GM19025 (cell line): ENCODE results near the gene OBSCN.
"Not testable (repeated sequence)": the region's sequence is repeated elsewhere in the genome, so short reads cannot be mapped to it uniquely, and the experiment has no call there.

Experiments used
- ATAC-seq: cut with Tn5 transposase; IDR thresholded peaks from one replicate; pipeline ENCODE4 v1.9.1; 2021; ENCODE audit warnings: mild to moderate bottlenecking, low read depth, moderate library complexity; ENCODE audit not compliant: unreplicated experiment

The OBSCN gene

GRCh38 chr1:228169345-228169744, 38.5 kb upstream of the OBSCN start:
- no peak for ATAC-seq

- ATAC-seq, result no peak
Observed at GRCh38 chr1:228170666-228171065, 37.2 kb upstream of the OBSCN start.

DNA sequence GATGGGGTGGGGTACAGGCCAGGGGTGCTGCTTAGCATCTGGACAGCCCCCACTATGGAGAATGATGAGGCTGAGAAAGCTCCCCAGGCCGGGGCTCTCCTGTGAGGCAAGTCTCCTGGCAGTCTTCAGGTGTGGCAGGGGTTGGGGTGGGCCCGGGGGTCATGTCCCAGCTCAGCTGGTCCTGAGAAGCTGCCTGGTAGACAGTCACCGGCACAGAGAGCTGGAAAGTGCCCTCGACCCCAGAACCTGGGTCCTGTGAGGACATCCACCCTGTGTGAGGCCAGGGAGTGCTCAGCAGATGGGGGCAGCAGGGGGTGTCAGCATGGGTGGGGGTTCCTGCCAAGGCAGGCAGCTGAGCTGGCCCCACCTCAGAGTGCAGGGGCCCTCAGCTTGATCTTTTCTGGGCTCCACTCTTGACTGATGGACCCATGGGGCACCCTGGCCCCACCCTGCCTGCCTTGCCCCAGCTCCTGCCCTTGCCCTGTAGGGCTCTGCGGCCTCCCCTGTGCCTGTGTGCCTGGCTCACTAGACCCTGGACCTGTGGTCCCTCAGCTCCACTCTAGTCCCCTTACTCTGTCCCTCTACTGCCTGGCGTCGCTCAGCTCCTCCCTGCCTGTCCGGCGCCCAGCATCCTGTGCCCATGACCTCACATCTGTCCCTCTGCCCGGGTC, 36.5 kb upstream of the OBSCN start:
- ATAC-seq, result no peak

DNA sequence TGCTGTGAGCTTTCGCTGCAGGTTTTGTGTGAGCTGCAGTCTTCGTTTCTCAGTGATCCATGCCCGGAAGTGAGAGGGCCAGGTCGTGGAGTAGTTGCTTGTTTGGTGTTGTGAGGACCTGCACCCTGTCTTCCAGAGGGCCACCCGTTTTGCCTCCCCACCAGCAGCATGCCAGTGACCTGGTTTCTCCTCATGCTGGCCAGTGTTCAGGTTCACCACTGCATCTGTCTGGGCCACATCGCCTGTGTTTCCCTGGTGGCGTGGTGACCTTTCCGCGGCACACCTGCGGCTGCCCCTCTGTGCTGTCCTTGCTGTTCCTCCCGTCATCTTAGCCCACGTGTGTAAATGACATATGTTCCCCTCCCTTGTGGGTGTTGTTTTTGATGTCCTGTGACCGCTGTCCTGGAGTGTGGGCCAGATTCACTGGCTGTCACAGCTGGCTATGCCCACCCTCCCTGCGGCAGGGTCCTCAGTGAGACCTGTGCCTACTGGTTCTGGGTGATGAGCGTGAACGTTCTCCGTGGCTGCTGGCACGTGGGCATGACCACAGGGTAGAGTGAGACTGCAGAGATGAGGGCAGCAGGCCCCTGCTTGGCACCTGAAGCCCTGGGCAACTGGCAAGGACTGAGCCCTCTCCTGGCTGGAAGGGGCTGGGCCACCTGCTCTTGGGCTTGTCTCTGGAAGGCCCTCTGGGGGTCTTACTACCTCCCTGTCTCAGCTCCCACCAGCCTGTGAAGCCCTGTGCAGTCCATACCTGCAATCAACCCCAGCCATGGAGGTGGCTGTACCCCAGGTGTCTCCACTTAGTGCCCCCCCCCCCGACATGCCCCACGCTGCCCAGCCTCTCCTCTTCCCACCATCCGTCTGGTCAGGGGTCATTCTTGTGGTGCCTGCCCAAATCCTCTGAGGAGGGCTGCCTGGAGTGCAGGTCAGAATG, 35.0 kb upstream of the OBSCN start:
- no peak for ATAC-seq

GRCh38 chr1:228173528-228174481, 34.0 kb upstream of the OBSCN start:
- ATAC-seq, result not testable (repeated sequence)

GRCh38 chr1:228174482-228175315, 33.1 kb upstream of the OBSCN start:
- no peak for ATAC-seq

- no peak for ATAC-seq
Observed at GRCh38 chr1:228175316-228176023, 32.4 kb upstream of the OBSCN start.

DNA sequence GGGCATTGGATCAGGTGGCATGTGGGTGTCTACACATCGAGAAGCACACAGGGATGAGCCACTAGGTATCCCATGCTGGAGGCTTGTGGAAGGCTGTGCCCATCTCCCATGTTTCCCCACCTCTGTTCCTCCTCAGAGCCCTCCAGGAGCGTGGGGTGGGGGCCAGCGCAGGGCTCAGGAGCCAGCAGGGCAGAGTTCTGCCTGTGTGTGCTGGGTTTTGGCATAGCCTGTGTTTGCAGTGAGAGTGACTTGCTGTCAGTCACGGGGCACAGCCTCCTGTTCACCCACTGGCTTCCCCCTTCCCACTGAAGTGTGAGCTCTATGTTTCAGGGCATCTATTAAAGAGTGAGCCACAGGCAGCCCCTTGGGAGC, 31.8 kb upstream of the OBSCN start:
- no peak for ATAC-seq

DNA sequence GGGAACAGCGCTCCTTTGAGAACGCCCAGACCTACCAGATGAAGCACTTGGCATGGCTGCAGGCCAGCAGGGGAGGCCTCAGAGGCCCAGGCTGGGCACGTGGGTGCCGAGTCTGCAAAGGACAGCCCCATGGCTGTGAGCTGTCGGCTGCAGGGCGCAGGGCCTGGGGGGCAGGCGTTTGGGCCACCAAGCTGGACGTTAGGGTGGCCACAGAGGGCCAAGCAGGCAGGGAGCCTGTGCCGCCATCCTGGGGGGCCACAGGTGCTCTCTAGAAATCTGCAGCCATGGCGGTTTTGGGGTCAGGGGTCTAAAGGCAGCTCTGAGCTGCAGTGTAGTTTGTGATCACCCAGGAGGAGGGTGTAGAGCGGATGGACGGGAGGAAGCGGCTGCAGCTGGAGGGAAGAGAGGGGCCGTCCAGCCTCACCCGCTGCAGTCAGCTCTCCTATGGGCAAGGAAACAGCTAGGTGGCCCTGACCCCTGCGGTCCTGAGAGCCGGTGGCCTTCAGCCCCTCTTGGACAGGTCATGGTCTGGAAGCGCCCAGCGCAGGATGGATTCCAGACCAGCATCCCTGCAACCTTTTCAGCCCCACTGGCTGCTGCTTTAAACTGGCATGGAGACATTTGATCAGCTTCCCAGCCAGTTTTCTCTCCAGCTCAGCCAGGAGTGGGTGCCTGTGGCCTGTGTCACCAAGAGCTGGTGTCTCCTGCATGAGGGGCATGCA, 31.2 kb upstream of the OBSCN start:
- no peak for ATAC-seq

GRCh38 chr1:228177183-228177475, 30.7 kb upstream of the OBSCN start:
- ATAC-seq, result no peak

GRCh38 chr1:228177721-228178710, 29.8 kb upstream of the OBSCN start:
- no peak for ATAC-seq

DNA sequence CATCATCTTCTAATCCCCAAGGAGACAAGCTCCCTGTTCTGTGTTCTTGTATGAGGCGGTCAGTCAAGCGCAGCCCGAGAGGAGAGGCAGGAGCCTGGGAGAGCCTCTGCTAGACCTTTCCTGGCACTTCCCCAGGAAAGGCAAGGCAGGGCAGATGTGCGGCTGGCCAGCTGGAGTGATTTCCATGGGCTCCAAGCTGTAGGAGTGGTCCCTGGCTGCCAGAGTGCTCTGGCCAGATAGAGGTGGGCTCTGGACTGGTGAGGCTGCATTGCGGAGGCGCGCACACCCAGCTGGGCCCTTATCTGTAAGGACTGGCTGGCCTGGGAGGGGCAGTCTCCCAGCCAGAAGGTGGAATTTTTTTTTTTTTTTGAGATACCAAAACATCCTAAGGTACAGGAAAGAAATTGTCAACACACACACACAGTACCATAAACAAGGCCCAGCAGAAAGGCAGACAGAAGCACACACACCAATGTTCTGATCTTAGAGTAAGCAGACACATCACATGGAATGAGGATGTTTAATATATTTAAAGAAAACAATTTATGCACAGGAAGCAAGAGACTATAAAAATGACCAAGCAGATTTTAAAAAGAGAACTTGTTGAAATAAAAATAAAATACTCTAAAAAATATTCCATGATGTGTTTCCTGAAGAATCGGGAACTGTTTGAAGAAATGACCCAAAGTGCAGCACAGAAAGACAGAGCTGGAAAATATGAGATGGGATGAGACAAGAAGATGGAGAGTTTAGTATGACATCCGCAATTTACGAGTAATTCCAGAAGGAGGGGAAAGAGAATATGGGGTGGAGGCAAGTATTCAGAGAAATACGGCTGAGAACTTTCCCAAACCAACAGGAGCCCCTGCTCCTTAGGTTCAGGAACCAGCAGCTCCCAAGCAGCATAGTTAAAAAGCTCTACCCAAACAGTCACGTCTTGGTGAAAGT, 28.8 kb upstream of the OBSCN start:
- no peak for ATAC-seq

GRCh38 chr1:228180271-228180958, 27.4 kb upstream of the OBSCN start:
- no peak for ATAC-seq

- no peak for ATAC-seq
Observed at GRCh38 chr1:228180959-228181644, 26.7 kb upstream of the OBSCN start.

DNA sequence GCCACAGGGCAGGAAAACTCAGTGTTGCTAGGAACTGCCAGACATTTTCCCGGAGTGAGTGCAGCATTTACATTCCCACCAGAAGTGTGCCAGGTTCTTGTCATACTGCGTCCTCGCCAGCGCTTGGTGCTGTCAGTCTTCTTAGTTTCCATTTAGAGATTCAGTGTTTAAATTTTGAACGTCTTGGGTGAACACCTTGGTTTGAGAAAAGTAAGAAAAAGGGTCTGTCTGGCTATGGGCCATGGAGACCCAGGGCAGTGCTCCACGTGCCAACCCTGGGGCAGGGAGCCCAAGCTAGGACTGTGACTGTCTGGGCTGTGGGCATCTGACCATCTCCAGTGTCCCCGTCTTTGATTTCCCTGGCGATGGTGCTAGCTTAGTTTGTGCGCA, 26.2 kb upstream of the OBSCN start:
- no peak for ATAC-seq
